GM18505 (cell line): ENCODE data around the gene ZNF541.

Experiments used
- ATAC-seq: cut with Tn5 transposase; IDR thresholded peaks from one replicate; pipeline ENCODE4 v1.9.1; 2021; ENCODE audit not compliant: unreplicated experiment
- POLR2A ChIP-seq: IDR thresholded peaks from 4 replicates; pipeline ENCODE4 v1.6.1; 2011; ENCODE audit warnings: borderline replicate concordance; ENCODE audit not compliant: insufficient read depth, insufficient read length; ENCODE audit errors: extremely low read depth

The ZNF541 gene

GRCh38 chr19:47573071-47574026 lies at the start of gene ZNF541:
ZNF541 (minus strand) TSS chr19:47573148; CDS start chr19:47555856, 17,292 bp downstream.
- no peak for TF ChIP-seq POLR2A
- no peak for ATAC-seq

- no peak for TF ChIP-seq POLR2A
- ATAC-seq, result no peak
Measured at GRCh38 chr19:47619763-47620162, 46.8 kb upstream of the ZNF541 start.

GRCh38 chr19:47618771-47619170 lies 45.8 kb upstream of the ZNF541 start:
- no peak for TF ChIP-seq POLR2A
- no peak for ATAC-seq

GRCh38 chr19:47615714-47616113 lies 42.8 kb upstream of the ZNF541 start:
- TF ChIP-seq POLR2A, result no peak
- ATAC-seq, result no peak

GRCh38 chr19:47615230-47615629 lies 42.3 kb upstream of the ZNF541 start:
- ATAC-seq, result no peak
- TF ChIP-seq POLR2A, result no peak

- ATAC-seq, result no peak
- TF ChIP-seq POLR2A, result no peak
Measured at GRCh38 chr19:47614559-47614958, 41.6 kb upstream of the ZNF541 start.

GRCh38 chr19:47614021-47614295 lies 41.0 kb upstream of the ZNF541 start:
- TF ChIP-seq POLR2A, result no peak
- ATAC-seq, result no peak

- ATAC-seq, result no peak
- no peak for TF ChIP-seq POLR2A
Measured at GRCh38 chr19:47613165-47614020, 40.4 kb upstream of the ZNF541 start.

- TF ChIP-seq POLR2A, result no peak
Measured at GRCh38 chr19:47610902-47611301, 38.0 kb upstream of the ZNF541 start.

GRCh38 chr19:47609906-47610894 lies 37.3 kb upstream of the ZNF541 start:
- peak; percentile 32 for TF ChIP-seq POLR2A
- ATAC-seq, result no peak

More at GRCh38 chr19:47610902-47611301, 38.0 kb upstream of the ZNF541 start:
- no peak for ATAC-seq

- no peak for TF ChIP-seq POLR2A
- ATAC-seq, result peak; percentile 38
Measured at GRCh38 chr19:47608969-47609905, 36.3 kb upstream of the ZNF541 start, which contains the start of gene BICRA. BICRA (plus strand) TSS chr19:47609134; CDS start chr19:47673575, 64,441 bp downstream.

GRCh38 chr19:47608074-47608918 lies 35.3 kb upstream of the ZNF541 start:
- peak; percentile 72 for ATAC-seq
- TF ChIP-seq POLR2A, result peak; percentile 75
